HL-60 (cell line): Measurements from ENCODE around the gene ZFAND3.

Experiments
- GABPA ChIP-seq: IDR thresholded peaks from 2 replicates; pipeline ENCODE4 v1.6.1; 2012; ENCODE audit warnings: low read depth
- POLR2AphosphoS5 ChIP-seq: IDR thresholded peaks from 2 replicates; pipeline ENCODE4 v1.6.1; 2012; ENCODE audit warnings: low read depth
- TF ChIP-seq, protein P1 (sequence below): IDR thresholded peaks from one replicate; pipeline ENCODE4 v1.5.1; 2011; ENCODE audit warnings: low read length, control low read depth, inconsistent platforms; ENCODE audit not compliant: insufficient read depth

DNA sequence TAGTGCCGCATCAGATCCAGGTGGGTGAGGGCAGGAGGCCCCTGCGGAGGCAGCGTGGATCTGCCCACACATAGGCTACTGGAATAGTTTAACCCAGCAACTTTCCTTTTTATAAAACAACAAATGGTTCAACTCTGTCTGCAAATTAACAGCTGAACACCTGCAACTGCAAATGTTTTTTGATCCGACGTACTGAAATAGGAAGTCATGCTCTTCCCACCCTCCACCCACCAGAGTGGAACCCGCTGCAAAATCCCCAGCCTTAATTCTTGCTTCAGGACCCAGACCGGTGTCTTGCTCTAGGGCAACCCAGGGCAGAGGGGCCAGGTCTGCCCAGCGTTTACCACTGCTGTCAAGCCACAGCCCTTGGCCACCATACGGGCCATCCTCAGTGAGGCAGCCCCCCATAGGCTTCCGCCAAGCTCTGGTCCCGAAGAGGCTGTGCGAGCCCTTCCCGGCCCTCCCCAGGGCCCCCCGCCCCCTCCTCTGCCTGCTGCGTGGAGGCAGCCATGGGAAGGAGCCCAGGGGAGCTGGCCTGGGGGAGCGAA, 334.3 kb downstream of the ZFAND3 start:
- TF ChIP-seq, protein P1, sequence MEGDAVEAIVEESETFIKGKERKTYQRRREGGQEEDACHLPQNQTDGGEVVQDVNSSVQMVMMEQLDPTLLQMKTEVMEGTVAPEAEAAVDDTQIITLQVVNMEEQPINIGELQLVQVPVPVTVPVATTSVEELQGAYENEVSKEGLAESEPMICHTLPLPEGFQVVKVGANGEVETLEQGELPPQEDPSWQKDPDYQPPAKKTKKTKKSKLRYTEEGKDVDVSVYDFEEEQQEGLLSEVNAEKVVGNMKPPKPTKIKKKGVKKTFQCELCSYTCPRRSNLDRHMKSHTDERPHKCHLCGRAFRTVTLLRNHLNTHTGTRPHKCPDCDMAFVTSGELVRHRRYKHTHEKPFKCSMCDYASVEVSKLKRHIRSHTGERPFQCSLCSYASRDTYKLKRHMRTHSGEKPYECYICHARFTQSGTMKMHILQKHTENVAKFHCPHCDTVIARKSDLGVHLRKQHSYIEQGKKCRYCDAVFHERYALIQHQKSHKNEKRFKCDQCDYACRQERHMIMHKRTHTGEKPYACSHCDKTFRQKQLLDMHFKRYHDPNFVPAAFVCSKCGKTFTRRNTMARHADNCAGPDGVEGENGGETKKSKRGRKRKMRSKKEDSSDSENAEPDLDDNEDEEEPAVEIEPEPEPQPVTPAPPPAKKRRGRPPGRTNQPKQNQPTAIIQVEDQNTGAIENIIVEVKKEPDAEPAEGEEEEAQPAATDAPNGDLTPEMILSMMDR = no peak
- no peak for TF ChIP-seq POLR2AphosphoS5
- no peak for TF ChIP-seq GABPA
